ENCODE measurements around the gene CPVL.
"Not testable (repeated sequence)": the region's sequence is repeated elsewhere in the genome, so short reads cannot be mapped to it uniquely, and the experiment has no call there.

The CPVL gene

GRCh38 chr7:29116361-29117200 is 29.8 kb downstream of the CPVL start:
- DNase-seq (ENCODE audit: low read depth): no peak

DNA sequence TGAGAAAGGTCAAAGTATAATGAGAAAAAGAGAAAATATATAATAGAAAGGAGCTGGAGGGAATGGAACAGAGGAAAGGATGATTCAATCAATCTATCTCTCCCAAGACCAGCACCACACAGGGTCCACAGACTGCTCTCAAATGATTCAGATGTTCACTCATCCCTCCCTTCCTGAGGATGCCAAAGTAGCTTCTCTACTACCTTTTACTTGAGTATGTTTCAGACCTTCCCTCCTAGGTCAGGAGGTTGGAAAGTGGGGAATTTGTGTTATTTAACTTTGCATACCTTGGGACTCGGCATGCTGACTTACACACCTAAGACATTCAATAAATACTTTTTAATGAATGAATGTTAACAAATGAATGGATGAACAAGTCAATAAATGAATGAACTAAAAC is 30.6 kb downstream of the CPVL start:
- DNase-seq (ENCODE audit: low read depth): no peak

DNA sequence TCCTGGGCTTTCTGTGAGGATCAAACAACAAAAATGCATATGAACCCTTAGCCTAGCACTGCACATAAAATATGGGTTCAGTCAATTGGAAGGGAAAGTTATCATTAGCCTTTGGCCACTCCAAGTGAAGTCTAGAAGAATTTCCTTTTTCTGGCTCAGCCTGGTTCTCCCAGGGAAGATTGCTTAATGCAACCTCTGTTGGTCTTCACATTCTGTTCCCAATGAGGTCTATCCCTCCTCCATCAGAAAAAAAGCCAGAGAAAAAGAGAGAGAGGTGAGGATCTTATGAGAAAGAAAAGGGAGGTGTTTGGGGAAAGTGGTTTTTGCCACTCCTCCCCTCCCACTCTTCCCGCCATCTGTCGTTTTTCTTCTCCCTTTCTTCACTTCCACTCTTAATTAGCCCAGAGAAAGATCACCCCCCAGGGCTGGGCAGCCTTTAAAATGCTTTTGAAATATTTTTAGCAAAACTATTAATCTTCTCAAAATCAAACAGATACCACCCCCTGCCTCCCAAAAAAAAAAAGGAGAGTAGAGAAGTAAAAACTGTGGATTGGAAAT is 31.1 kb downstream of the CPVL start:
- DNase-seq (ENCODE audit: low read depth): no peak

DNA sequence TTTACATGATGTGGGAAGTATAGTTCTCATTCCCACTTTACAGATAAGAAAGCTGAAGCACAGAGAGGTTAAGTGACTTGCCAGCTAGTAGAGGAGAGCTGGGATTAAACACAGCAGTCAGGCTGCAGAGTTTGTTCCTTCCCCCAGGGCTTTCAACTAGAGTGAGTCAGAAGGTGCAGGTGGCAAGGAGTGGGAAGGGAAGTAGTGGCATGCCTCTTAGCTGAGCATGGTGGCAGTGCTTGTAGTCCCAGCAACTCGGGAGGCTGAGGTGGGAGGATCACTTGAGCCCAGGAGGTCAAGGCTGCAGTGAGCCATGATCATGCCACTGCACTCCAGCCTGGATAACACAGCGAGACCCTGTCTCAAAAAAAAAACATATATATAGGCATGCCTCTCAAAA is 32.1 kb downstream of the CPVL start:
- DNase-seq (ENCODE audit: low read depth): not testable (repeated sequence)

DNA sequence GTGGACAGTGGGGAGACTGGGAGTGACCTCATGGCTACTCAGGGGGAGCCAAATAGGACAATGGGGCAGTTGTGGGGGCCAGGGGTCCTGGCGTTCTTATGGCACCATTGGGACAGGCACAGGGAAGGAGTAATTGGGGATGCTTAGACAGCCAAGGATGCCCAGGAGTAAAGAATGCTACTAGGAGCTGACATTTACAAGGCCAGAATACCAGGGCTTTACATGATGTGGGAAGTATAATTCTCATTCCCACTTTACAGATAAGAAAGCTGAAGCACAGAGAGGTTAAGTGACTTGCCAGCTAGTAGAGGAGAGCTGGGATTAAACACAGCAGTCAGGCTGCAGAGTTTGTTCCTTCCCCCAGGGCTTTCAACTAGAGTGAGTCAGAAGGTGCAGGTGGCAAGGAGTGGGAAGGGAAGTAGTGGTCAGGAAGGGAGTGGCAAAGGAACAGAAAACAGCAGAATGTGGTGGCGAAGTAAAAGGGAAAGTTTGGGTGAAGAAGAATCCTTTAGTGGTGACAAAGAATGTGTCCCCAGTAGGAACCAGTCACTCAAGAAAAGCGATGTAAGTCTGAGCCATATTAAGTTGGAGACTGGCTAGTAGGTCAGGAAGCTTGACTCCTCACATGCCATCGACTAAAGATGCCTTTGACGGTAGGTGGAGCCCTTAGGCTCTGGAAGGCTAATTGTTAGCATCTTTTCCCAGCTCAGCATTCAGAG is 32.8 kb downstream of the CPVL start:
- no peak for DNase-seq (ENCODE audit: low read depth)

DNA sequence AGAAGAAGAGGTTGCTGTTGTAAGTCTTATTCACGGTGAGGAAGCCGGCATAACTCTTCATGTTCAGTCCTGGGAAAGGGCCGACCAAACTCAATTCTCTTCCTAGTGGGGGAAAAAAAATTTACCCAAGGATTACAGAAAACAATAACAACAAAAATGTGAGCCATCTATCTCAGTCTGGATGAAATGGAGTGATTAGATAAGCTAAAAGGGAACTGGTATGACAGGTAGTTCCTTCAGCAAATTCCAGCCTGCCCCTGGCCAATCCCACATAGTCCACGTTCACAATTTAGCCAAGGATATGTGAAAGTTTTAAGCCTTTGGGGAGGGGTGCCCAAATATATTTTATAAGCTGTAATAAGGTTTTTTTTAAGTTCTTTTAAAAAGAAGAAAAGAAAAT is 33.6 kb downstream of the CPVL start:
- no peak for DNase-seq (ENCODE audit: low read depth)

DNA sequence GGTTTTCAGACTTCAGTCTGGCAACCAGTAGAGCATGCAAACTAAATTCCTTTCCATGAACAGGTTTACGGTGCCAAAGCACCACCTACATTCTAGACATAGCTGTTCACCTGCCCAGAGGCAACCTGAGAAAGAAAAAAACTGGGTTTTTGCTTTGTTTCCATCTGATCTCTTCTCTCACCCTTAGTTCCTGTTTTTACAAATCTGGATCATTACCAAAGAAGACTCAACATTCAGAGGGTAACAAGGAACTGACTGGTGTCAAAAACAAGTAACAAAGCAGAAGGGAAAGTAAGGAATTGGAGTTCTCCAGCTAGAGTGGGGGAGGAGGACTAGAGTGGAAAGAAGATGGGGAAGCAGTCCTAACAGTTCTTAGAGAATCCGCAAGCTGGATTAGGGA is 36.4 kb downstream of the CPVL start:
- DNase-seq (ENCODE audit: low read depth): no peak

DNA sequence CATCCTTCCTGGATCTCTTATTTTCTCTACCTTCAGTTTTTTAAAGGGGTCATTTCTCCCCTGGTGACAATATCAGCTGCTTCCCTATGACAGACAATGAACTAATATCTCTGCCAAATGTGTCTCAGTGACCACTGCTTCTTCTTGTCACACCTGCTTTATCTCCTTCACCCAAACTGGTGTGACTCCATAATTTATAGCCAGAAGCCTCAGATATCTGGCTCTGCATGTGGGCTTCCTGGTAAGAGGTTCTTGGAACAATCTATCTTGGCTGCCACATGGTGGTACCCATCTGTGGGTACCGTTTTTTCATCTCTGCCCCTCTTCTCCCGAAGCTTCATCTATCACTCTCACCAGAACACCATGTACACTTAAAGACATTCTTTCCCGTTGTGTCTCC is 37.0 kb downstream of the CPVL start:
- DNase-seq (ENCODE audit: low read depth): no peak

- no peak for DNase-seq (ENCODE audit: low read depth)
Observed at GRCh38 chr7:29107056-29107455, 39.3 kb downstream of the CPVL start.

DNA sequence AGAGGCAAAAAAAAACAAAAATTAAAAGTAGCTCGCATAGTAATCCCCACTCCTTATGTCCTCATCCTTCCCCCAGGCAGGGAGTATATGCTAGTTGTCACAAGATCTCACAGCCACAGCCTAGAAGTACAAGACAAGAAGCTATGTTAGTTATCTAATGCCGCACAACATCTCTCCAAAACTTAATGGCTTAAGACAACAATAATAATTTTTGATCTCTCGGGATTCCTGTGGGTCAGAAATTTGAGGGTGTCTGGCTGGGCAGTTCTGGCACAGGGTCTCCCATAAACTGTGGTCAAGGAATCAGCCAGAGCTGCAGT is 39.7 kb downstream of the CPVL start:
- DNase-seq (ENCODE audit: low read depth): no peak

DNA sequence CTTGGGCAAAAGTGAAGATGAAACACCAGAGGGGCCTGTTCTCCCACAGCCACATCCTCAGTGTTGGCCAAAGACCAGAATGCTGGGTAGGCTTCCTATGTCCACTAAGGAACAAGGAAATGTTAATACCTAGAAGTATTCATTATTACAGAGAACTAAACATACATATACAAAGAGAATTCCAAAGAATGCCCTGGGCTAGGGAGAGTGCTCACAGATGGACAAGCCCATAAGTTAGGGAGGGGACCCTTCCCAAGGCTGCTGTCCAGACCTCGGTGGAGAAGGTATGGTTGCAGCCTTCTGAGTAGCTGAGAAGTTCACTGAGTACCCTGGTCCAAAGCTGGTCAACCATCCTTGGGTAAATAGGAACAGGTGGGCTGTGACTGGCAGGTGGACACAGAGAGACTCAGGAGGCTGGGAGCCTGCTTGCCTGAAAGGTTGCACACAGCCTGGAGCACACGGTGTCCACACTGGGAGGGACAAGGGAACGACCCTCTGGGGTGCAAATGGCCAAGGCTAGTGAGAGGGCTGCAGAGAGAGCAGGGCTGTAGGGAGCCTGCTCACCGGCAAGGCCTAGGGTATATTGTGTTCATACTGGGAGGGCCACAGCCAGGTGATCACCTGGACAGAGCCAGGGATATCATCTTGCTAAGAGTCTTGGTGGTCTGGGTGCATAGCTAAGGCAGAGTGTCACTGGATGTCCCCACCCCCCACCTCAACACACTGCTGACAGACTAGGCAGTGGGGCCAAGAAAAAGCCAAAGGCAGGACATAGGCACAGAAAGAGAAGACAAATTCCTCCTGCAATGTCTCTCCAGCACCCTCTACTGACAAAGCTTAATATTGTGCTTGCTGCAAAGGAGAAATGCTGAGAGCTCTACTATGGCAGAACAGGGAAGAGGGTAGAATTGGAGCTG is 40.3 kb downstream of the CPVL start:
- no peak for DNase-seq (ENCODE audit: low read depth)

DNA sequence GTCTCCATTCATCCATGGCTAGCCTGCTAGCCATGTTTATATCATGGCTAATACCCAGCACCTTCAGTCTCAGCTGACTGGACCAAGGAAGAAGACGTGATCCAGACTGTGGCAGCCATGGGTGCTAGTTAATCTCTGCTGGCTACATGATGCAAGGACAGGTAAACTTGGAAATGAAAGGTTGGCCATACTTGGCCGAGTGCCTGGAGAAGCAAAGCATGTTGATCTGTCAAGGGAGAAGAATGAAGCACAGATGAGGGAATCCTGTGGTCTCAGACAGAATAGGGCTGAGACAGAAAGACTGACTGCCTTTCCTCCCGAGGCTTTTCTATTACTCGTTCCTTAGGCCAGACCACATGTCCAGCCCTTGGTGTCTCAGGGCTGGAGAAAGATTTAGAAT is 41.1 kb downstream of the CPVL start:
- DNase-seq (ENCODE audit: low read depth): no peak

DNA sequence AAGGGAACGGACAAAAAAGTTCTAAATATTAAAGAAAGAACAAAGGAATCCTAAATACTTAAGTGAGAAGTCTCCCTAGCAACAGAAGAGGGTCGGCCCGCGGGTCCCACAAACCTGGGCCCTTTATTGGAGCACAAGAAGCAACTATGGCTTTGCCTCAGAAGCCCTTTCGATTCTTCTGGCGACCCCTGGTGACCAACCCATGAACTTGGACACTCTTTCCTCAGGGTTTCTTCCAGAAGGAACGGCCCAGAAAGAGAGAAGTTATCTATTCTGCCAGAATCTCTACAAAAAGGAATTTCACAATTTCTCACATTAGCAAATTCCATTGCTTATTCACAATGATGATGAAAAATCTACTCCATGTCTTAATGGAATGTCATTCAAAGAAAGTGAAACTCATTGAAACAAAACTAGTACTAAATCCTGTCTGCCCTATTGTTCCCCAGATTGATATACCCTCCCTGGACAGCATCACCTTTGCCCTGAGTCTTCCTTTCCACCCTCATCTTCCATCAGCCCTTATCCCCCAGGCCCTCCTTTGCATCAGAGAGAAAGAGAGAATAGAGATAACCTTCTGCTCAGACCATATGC is 43.7 kb downstream of the CPVL start:
- no peak for DNase-seq (ENCODE audit: low read depth)

DNA sequence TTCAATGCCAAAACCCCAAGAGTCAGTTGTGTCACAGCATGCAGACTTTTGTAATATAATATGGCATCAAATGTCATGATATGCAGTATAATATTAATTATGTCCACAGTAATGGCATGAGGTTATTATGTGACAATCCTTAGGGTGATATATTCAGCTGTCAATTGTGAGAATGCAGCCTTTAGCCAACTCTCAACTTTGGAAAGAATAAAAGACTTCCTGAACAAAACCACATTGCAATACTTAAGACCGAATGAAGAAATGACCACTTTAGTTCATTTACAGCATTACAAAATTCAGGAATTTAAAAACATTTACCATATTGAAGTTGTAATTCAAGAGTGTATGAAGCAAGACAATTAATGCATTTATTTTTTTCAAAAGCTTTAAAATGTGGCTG is 45.4 kb downstream of the CPVL start:
- no peak for DNase-seq (ENCODE audit: low read depth)

- no peak for DNase-seq (ENCODE audit: low read depth)
Observed at GRCh38 chr7:29099896-29100847, 46.2 kb downstream of the CPVL start.

- no peak for DNase-seq (ENCODE audit: low read depth)
Observed at GRCh38 chr7:29096446-29096730, 49.9 kb downstream of the CPVL start.

GRCh38 chr7:29095631-29096445 is 50.5 kb downstream of the CPVL start:
- no peak for DNase-seq (ENCODE audit: low read depth)

GRCh38 chr7:29093091-29093490 is 53.2 kb downstream of the CPVL start:
- not testable (repeated sequence) for DNase-seq (ENCODE audit: low read depth)

DNA sequence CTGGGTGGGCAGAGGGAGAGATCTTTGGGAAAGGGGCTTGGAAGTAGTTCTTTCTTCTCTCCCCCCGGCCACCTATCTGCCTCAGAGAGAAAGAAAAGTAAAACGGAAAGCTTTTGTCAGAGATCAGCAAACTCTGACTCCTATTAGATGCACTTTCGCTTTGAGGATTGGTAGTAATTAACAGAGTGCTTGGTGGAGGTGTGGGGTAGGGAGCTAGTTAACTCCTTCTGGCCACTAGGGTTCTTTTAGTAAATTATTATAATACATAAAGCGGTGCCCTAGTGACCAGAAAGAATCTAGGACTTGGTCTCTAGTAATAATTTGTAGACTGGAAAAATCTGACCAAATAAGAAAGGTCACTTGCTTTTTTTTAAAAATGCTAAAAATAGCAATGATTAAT is 54.6 kb downstream of the CPVL start:
- DNase-seq (ENCODE audit: low read depth): no peak

Measured in stimulated activated CD4-positive, alpha-beta T cell treated with anti-CD3 and anti-CD28 coated beads, Interleukin-2, amount 100 ng/mL, for 4 hours (primary cell).